Pancreas (tissue), 10 donors: Measurements from ENCODE around the gene SLC41A3. TPM values are rescaled to one million over a fixed set of nuclear protein-coding genes. Genes with fewer than 3 reads are reported as not detected.

Experiments
- ATAC-seq, 4 donors: fragments of 200-7000 bp; cut with Tn5 transposase; one replicate each; pipeline versions ENCODE4 v1.8.0 to v1.9.1; 2020; ENCODE audit warnings: mild to moderate bottlenecking in 4 of 4, moderate library complexity in 4 of 4
- DNase-seq, 6 donors: peaks; one replicate each; pipeline ENCODE4 v3.0.0-alpha.2; 2020
- FAIRE-seq: peaks from 2 replicates; lab custom pipeline; 2012; peaks lifted over from hg19 to GRCh38; lab: Jason Lieb, UNC
- H3K27ac ChIP-seq, 4 donors: fragments of 200-600 bp; sonication (generic); 1 replicate in 3 of 4; 2 replicates in 1 of 4; pipeline versions ENCODE4 v1.5.0 to v1.8.0; 2020
- H3K27me3 ChIP-seq, 4 donors: fragments of 200-600 bp; one replicate each; pipeline ENCODE4 v1.8.0; 2021
- H3K36me3 ChIP-seq, 3 donors: fragments of 200-600 bp; sonication (generic) in 1 of 3; one replicate each; pipeline versions ENCODE4 v1.5.0 to v1.8.0; 2020 to 2021
- H3K4me1 ChIP-seq, 3 donors: fragments of 200-600 bp; one replicate each; pipeline ENCODE4 v1.8.0; 2021
- H3K4me3 ChIP-seq, 4 donors: fragments of 200-600 bp; sonication (generic) in 2 of 4; one replicate each; pipeline versions ENCODE4 v1.5.0 to v1.8.0; 2020 to 2021
- H3K9me3 ChIP-seq, 4 donors: fragments of 200-600 bp; one replicate each; pipeline ENCODE4 v1.8.0; 2021
- CTCF ChIP-seq, 4 donors: fragments of 200-600 bp; sonication (generic) in 3 of 4; IDR thresholded peaks; one replicate each; pipeline versions ENCODE4 v1.5.0 to v1.8.0; 2021; ENCODE audit warnings: antibody characterized with exemption in 4 of 4
- WGBS, 2 donors: extraction: QIAGEN DNeasy Blood & Tissue Kit; methylation state at CpG; one replicate each; pipeline ENCODE4 v1.1.7; 2013; 5-methylcytosine and 5-hydroxymethylcytosine counted together
- intact Hi-C, 3 donors: fragments of 100-400 bp; cut with DNase I; formaldehyde crosslinking; loops; one replicate each; pipeline versions ENCODE4 v1.11.1 to v1.14.2; 2022
- polyA plus RNA-seq, 2 donors: library from polyadenylated mRNA; stranded (reverse); fragments of 200-250 nt; gene quantifications; one replicate each; pipeline ENCODE4 v1.2.3, GENCODE V29; 2013
- total RNA-seq, 6 donors: library from RNA; stranded (reverse); fragmentation: NEBNext Ultra II Directional in 4 of 6; extraction: Animal tissue kit (Norgen Biotek cat#: 25700) in 4 of 6; gene quantifications; one replicate each; pipeline versions ENCODE4 v1.2.1 to v1.2.4, GENCODE V29; 2021 to 2023
- donor health status: healthy with polysubstance abuse.
- donor health status: DM: no; HTN: no; CAD: no; lungs with moderate emphysema.
- donor health status: DM: no; HTN: no; CAD: no.
- donor health status: control.
- donor health status: control.
- donor health status: Bipolar disorder and iron deficiency.
- donor health status: DM: yes; HTN: yes; CAD: no.
- donor health status: DM: no; HTN: no; CAD: no.
- donor health status: DM: no; HTN: no; CAD: no.
- donor health status: DM: yes; HTN: yes; CAD: no.

The SLC41A3 gene
- total and polyA plus RNA-seq, 8 donors = 19.4 to 38.1 (median 31.1) TPM

- Histone ChIP-seq H3K27ac (no peak overlapping the region), H3K4me1 (no peaks in the 10 kb centered on the region), H3K4me3 (no peak overlapping the region), H3K36me3 (no peaks in the 10 kb centered on the region), H3K27me3 (no peaks in the 10 kb centered on the region), H3K9me3 (no peaks in the 10 kb centered on the region)
- DNase-seq (peak in 2 of 6 donors; percentile 1 to 6), ATAC-seq (no peak), FAIRE-seq (no peak)
- intact Hi-C loops = no loop called here
- WGBS, 2 donors = 89 to 93% methylated on average over 1 of the region's 1 CpG
- no peak for TF ChIP-seq CTCF (IDR thresholded peaks at IDR 0.05)
These were observed 32.6 kb upstream of the SLC41A3 start for GRCh38 chr3:126116526-126116925.

DNA sequence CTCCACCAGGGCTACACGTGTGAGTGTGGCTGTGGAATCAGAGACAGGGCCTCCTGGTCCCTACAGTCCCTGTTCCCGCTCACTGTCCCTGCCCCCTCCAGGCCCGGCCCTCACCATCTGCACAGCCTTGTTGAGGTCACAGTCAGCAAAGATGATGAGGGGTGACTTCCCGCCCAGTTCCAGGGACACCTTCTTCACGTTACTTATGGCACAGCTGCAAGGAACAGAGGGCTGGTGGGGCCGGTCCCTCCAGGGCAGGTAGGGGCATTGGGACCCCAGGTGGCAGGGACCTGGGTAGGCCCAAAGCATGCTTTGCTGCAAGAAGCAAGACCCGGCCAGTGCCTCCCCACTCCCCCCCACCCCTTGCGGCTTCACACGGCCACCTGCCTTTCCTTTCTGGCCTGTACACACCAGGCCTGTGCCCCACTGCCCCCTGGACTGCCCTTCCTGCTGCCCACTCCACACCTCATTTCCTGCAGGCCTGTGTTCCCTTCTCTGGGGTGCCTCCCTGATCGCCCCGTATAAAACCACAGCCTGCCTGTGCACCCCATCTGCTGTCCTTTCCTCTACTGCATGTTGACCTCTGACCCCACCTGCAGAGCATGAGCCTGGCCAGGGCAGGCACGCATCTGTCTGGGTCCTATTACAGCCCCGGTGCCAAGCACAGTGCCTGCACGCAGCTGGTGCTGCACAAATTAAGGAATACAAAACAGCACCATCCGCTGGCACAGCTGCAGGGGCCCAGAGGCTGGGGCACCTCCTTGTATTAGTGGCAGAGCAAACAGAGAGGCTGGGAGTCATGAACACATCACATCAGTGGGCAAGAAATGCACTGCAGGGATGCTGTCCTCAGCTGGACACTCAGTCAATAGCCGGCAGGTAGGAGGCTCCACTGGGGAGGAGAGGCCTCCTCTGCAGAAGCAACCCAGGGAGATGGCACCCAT lies 30.8 kb upstream of the SLC41A3 start:
- TF ChIP-seq CTCF (IDR thresholded peaks at IDR 0.05) = no peak

DNA sequence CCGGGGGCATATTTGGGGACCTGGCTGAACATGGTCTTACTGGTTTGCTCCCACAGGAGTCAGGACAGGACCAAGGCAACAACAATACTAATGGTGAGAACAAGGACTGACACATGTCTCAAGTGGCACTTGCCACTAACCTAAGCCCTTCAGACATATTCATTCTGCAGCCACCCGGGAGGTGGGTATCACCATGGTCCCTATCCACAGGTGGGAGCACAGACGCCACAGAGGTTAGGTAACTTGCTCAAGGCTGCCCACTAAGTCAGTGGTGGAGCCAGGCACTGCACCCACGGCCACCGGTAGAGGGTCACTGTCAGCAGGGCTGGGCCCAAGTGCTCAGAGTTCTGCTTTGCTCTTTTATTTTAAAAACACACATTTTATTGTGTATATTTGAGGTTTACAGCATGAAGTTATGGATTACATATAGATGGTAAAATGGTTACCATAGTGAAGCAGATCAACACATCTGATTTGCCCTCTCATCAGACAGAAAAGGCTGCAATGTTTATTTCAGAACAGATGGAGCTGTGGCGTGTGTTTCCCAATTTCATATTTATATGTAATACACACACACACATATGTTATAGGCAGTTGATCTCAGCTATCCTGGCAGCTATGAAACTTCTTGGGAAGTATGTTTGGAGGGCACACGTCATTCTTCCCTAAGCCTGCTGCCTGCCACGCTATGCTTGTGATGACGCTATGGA lies 30.0 kb upstream of the SLC41A3 start:
- Histone ChIP-seq H3K9me3 (no peaks in the 10 kb centered on the region), H3K27me3 (no peaks in the 10 kb centered on the region), H3K36me3 (peaks cover 0 to 5% (median 0%) of the 10 kb centered on the region in 3 donors), H3K4me3 (no peak overlapping the region), H3K27ac (no peak overlapping the region), H3K4me1 (no peaks in the 10 kb centered on the region)
- intact Hi-C loops = no loop called here
- 83 to 90% methylated on average over 9 of the region's 9 CpGs for WGBS, 2 donors
- no peak for TF ChIP-seq CTCF (IDR thresholded peaks at IDR 0.05)
- DNase-seq (peak in 1 of 6 donors; percentile 1), FAIRE-seq (no peak), ATAC-seq (peak in 1 of 4 donors; percentile 45)

More for the DNA sequence above, 30.8 kb upstream of the SLC41A3 start:
- H3K4me1 ChIP-seq = no peaks in the 10 kb centered on the region
- H3K27me3 ChIP-seq = no peaks in the 10 kb centered on the region
- H3K27ac ChIP-seq = no peak overlapping the region
- no peak overlapping the region for H3K4me3 ChIP-seq
- H3K9me3 ChIP-seq = no peaks in the 10 kb centered on the region
- no peak for ATAC-seq
- intact Hi-C loops = no loop called here
- DNase-seq = peak in 2 of 6 donors; percentile 7 to 38
- WGBS, 2 donors = 93 to 94% methylated on average over 16 of the region's 16 CpGs
- H3K36me3 ChIP-seq = no peaks in the 10 kb centered on the region
- FAIRE-seq = no peak

DNA sequence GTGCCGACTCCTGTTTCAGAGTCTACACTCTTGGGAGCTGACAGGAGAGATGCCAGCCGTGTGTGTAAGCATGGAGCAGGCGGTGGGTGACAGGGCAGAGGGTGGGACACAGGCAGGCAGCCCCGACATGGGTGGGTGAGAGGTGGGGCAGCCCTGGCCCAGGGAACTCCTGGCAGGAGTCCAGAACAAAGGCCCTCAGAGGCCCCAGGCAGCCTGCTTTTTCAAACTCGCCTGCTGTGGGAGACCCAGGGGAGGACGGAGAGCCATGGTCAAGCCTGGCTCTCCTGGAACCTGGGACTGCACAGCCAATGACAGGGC lies 29.3 kb upstream of the SLC41A3 start:
- FAIRE-seq (no peak), DNase-seq (peak in 2 of 6 donors; percentile 8 to 52)
- no peak for TF ChIP-seq CTCF (IDR thresholded peaks at IDR 0.05)

More for the DNA sequence above, 29.3 kb upstream of the SLC41A3 start:
- intact Hi-C loops = no loop called here
- no peak overlapping the region for H3K4me3 ChIP-seq
- ATAC-seq = no peak
- H3K27me3 ChIP-seq = no peaks in the 10 kb centered on the region
- WGBS, 2 donors = 89 to 90% methylated on average over 6 of the region's 6 CpGs
- peaks cover 0 to 8% (median 0%) of the 10 kb centered on the region in 3 donors for H3K36me3 ChIP-seq
- no peaks in the 10 kb centered on the region for H3K4me1 ChIP-seq
- H3K27ac ChIP-seq = no peak overlapping the region
- H3K9me3 ChIP-seq = no peaks in the 10 kb centered on the region
